GM18511 (cell line): Measurements from ENCODE around the gene SLA2.
"Not testable (repeated sequence)": the region's sequence is repeated elsewhere in the genome, so short reads cannot be mapped to it uniquely, and the experiment has no call there.

Experiments used
- ATAC-seq: cut with Tn5 transposase; IDR thresholded peaks from one replicate; pipeline ENCODE4 v1.9.1; 2021; ENCODE audit warnings: mild to moderate bottlenecking, moderate library complexity; ENCODE audit not compliant: unreplicated experiment

Gene SLA2

DNA sequence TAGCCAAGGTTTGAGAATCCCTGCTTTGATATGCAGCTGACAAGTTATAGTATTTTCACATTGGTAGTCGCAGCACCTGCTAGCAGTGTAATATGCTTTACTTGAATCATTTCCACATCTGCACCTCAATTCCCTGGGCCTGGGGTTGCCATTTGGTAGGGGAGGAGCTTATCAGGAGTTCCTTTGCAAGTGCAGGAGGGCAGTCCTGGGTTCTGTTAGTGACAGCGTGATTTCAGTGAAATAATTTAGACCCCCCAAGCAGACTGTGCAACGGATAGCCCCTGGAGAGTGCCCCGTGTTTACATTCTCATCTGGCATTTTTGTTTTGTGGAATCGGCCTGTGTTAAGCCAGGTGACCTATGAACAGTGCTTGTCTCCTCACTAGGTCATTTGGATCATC is 34.4 kb downstream of the SLA2 start:
- no peak for ATAC-seq

DNA sequence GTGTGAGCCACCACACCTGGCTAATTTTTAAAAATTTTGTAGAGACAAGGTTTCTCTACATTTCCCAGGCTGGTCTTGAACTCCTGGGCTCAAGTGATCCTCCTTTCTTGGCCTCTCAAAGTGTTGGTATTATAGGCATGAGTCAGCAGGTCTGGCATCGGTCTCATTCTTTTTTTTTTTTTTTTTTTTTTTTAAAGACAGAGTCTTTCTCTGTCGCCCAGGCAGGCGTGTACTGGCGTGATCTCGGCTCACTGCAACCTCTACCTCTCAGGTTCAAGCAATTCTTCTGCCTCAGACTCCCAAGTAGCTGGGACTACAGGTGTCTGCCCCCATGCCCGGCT is 37.6 kb downstream of the SLA2 start:
- not testable (repeated sequence) for ATAC-seq

DNA sequence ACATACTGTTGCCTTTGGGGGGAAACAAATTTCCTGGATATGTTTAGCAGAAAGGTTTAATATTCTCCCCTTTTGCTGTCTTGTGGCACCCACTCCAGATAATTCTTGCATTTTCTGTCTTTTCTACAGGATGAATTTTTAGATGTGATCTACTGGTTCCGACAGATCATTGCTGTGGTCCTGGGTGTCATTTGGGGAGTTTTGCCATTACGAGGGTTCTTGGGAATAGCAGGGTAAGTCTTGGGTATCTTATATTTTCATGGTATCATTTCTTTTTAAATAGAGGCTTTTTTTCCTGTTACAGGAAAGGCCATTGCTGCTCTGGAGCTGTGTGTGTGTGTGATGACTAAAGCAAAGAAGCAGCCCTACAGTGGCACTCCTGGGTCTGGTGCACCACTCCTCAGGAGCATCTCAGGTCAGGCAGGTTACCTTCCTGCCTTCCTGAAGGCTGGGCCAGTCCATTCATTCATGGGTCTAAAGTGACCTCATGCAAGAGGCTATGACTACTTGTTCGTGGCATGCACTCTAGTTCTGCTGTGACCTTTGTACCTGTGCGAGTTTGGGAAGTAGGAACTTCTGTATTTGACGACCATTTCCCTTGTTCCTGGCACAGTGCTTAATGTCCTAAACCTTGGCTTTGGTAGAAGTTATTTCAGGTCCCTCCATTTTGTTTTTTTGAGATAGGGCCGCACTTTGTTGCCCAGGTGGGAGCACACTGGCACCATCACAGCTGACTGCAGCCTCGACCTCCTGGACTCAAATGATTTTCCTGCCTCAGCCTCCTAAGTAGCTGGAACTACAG is 38.2 kb downstream of the SLA2 start:
- no peak for ATAC-seq

DNA sequence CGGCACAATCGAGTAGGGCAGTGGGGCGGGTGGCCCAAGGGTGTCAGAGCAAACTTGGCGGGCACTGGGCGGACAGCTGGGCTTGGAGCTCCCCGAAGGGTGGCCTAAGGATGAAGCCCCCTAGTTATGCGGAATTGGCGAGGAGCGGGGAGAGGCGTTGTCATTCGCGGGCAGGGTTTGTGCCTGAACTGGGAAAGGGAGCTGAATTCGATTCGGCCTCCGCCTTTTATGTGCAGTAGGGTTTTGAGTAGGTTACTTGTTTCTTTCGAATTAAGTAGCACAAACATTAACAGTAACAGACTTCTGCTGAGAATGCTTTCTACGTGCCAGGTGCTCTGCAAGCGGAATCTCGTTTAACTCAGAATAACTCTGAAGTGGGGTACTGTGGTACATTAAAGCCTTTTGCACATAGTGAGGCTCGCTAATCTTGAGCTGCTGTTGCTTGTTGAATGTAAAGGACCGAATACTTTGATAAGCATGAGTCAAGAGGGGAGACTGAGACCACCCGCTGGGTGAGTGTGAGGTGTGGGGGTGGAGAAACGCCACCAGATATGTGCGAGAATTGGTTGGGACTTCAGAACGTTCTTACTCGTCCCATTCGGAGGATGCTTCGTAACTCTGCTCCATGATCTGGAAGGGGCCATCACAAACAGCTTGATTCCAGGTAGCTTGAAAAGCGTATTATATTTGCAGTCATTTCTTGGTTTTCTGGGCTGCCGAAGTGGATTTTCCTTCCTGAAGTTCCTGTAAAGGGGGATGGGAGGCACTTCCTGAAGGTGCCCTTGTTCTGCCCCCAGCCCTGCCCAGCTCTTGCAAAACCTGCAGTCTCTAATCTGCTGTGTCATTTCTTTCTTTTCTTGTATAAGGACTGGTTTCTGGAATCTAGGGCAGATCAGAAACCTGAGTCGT is 39.6 kb downstream of the SLA2 start:
- ATAC-seq = no peak

DNA sequence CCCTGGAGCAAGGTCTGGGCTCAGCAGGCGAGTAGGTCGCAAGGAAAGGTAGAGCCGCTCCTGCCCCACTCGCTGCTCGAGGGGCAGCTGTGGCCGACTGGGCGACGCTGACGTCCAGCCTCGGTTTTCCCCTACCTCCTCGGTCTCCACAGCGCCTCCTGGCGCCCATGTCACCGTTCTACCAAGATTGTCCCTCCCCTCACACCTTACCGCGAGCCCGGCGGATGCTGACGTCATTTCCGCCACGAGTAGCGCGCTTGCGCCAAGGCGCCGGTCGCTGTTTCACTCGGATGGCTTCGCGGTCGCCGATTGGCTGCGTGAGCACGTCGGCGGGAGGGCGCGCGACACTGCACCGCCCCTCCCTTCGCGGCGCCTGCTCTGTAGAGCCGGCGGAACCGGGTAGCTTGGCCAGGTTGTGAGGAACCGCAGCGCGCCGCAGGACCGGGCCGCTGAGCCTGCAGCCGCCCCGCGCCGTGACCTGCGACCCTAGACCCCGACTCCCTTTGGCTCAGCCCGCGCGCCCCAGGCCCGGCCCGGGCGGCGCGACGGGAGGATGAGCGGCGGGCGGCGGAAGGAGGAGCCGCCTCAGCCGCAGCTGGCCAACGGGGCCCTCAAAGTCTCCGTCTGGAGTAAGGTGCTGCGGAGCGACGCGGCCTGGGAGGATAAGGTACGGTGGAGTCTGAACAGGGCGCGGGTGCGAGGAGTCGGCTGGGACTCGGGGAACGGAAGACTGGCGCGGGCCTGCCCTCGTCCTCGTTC is 40.4 kb downstream of the SLA2 start, which contains the start of gene RAB5IF:
Gene RAB5IF (plus strand): TSS at position 381 of the 759 bp plus-strand sequence. CDS start 173 bp downstream, at position 554.
- peak; percentile 84 for ATAC-seq

DNA sequence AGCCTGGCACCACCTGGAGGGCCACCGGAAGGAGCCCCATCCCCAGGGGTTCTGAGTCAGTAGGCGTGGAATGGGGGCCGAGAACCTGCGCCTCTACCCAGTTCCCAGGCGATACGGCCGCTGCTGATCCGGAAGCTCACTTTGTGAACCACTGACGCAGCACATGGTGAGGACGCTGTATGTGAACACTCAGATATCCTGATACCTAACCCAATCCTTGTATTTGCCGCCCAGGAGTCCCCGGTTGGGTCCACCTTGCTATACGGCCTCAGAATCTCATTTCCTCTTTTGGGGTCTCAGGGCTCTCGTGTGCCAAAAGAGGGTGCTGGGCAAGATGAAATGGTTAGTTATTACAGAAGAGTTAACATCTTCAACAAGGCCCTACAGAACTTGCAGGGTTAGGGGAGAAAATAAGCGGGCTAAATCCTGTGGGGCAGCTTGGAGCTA is 41.0 kb downstream of the SLA2 start:
- peak; percentile 55 for ATAC-seq

DNA sequence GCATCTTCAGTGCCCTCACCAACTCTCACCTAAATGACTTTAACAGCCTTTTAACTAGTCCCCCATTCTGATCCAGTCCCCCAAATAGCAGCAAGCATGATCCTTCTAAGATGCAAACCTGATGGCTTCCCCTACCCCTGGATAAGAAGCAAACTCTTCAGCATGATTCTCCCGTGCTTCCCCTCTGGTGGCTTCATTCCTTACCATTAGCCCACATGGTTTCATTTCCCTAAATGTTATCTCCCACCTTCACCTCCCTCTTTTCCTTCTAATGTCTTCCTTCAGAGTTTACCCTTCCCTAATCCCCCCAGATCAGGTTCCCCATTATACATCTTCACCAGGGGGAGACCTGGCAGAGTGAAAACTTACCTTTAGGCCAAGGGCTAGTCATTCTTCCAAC is 44.5 kb downstream of the SLA2 start:
- no peak for ATAC-seq

DNA sequence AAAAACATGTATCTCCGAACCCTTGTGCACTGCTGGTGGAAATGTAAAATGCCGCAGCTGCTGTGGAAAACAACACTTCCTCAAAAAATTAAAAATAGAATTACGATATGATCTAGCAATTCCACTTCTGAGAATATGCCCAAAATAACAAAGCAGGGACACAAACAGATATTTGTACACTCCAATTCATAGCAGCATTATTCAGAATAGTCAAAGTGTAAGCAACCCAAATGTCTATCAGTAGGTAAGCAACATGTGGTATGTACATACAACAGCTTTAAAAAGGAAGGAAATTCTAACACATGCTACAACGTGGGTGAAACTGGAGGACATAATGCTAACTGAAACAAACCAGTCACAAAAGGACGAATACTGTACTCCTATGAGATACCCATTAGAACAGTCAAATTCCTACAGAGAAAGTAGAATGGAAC is 46.1 kb downstream of the SLA2 start:
- no peak for ATAC-seq

DNA sequence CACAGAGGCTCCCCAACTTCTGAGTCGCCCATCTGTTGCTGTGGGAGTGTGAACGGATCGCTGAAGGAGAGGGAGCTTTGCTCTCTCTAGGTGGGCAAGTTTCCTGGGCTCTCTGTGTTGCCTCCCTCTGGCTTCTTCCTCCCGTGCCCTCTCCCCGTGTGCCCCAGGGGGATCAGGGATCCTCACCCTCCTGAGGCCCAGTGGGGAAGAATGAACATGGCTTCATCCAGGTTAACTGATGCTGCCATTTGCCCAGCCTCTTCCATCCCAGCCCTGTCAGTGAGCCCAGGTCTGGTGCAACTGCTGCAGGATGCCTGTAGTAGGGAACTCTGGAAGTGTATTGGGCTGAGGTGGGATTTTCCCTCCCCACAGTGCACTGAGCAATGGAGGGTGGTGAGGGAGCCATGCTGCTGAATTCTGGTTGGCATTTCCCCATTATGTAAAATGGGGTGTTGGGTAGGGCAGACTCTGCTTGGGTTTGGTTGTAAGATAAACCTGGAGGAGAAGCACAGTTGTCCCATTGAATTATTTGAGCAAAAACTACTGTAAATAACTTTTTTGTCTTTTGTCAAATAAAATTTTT is 52.6 kb downstream of the SLA2 start:
- no peak for ATAC-seq

DNA sequence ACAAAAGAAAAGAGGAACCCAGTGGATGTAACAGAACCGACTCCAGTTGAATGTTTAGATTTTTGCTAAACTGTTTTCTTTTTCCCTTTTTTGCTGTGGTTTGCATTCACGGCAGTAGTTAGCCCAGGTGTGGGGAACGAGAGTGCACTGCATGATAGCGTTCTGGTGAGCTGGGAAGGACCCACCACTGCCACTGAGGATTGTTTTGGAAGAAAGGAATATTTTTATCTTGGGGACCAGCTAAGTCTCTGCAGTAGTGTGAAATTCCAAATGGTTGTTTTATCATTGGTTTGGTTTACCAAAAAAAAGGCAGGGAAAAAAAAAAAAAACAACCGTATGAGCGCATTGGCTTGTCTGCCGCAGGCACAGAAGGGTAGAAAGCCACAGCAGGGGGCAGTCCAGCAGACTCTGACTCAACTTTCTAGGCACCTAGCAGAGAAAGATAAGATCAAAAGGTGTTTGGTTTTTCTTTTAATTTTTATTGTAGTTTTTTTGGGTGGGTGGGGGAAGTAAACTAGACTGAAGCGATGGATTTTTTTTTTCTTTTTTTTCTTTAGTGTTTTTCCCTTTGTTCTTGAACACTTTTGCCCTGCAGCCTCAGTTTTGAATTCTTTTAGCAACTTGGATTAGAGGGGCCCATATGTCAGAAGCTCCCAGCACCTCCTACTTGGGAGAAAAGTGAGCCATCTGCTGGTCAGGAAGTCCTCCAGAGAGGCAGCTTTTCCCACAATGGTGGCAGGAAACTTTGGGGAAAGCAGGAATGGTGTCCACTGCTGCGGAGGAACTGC is 53.9 kb downstream of the SLA2 start:
- no peak for ATAC-seq

DNA sequence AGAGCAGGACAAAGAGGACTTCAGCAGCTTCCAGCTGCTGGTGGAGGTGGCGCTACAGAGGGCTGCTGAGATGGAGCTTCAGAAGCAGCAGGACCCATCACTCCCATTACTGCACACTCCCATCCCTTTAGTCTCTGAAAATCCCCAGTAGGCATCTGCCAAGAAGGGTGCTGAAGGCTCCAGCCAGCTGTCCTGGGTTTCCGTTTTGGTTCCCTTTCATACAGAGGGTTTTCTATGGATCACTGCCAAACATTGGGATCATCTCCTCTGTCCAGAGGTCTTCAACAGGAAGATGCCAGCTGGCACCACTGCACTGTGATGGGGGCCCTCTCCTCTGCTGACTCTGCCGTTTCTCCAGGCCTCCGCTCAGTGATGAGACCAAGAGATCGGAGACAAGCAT is 54.7 kb downstream of the SLA2 start:
- no peak for ATAC-seq

DNA sequence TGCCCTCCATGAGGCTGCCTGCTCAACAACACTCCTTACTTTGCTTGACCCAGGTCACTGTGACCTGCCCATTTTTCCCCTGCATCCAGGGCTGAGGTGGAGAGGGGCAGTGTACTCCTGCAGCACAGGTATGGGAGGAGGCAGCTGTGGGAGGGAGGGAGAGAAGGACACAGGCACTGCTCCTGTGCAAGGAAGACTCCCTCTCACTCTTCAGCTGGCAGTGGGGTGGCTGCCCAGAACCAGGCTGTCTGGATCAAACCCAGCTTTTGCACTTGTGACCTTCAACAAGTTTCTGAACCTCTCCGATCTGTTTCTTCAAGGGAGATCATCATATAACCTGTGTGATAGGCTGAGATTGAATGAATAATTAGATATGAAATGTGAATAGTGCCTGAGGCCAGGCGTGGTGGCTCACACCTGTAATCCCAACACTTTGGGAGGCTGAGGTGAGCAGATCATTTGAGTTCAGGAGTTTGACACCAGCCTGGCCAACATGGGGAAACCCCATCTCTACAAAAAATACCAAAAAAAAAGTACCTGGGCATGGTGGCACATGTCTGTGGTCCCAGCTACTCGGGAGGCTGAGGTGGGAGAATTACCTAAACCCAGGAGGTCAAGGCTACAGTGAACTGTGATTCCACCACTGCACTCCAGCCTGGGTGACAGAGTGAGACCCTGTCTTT is 58.5 kb downstream of the SLA2 start:
- ATAC-seq = no peak

DNA sequence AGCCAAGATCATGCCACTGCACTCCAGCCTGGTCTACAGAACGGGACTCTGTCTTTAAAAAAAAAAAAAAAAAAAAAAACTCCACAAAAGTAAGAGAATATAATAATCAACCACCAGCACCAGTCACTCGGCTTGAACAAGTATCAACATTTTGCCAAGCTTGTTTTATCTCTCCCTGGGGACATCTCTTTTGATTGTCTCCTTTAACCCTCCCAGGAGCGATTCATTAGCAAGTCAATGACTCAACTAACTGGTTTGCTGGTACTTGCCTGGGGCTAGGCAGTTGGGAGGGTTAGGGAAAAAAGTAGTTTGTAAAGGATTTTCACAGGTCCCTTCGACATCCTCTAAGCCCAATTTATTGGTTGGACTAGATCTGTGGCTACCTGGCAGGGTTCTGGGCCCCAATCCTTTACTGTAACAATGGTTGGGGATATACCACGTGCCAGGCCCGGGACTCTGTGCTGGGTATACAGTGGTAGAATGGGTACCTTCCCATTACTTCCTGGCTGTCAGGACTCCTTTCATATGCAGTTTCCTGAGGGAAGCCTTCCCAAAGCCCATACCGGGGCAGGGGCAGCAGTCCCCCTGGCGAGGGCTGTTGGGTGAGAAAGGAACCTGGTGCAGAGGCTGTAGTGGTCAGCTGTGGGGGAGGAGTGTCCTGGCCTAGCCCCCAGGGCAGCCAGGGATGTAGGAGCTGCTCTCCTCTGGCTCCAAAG is 60.4 kb downstream of the SLA2 start:
- ATAC-seq = no peak

DNA sequence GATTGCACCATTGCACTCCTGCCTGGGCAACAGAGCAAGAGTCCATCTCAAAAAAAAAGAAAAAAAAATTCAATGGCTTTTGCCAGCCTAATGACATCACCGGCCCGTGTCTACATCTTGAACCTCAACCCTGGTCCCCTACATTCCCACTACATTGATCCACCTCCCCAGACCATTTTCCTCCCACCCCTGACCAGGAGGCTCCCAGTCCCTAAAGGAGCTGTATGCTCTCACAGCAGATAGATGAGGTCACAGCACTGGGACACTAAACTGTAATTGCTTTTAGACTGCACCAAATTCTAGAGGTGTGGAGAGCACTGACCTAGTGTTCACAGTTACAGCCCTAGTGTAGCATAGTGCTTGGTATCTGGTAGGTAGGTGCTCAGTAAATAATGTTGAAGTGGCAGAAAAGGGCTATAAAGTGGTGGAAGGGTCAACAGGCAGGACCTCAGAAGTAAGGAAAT is 61.9 kb downstream of the SLA2 start:
- no peak for ATAC-seq

DNA sequence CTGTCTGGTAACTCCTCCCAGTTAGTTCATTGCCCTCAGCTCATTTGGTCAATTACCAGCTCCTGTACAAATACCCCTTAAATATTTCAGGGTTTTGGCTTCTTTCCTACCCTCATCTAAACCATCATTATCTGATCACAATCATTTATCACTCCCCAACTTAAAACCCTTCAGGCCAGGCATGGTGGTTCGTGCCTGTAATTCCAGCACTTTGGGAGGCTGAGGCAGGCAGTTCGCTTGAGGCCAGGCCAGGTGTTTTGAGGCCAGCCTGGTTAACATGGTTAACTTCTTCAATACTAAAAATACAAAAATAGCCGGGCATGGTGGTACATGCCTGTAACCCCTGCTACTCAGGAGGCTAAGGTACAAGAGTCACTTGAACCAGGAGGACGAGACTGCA is 63.2 kb downstream of the SLA2 start:
- ATAC-seq = no peak

DNA sequence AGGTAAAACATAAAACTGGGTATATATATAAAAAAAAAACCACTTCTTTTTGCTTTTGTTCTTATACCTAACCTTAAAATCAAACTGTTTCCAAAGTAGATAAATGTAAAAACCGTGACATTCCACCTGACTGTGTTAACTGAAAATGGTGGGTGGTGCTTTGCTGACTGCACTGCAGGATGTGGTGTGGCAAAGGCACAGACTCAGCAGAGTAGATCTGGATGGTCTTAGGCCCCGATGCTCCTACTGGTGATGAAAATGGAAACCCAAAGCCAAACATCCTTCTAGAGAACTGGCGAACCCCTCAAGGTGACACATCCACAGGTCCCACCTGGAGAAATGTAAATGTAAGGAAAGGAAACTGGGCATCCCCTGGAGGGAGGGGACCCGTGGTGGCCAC is 63.7 kb downstream of the SLA2 start:
- no peak for ATAC-seq

DNA sequence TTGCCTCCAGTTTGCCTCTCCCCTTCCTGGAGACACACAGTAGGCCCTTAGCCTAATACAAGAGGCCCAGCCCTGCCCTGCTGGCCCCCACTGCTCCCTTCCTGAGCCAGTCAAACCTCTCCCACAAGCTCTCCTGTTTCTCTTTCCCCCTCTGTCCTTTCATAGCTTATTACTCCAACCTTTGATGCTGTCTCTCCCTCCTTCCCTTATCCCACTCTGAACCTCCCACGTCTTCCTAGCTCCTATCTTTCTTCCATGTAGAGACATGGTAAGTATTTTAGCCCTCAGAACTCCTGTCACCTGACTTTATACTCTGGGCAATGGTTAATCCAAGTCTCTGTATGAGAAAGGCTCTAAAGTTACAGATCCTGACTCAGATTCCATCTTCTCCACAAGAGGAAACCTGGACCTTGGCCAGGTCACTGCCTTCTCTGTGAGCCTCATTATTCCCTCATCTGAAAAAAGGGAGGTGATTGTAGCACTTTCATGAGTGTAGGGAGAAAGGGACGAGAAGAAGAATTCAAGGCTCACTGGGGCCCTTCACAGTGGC is 65.9 kb downstream of the SLA2 start:
- ATAC-seq = no peak

DNA sequence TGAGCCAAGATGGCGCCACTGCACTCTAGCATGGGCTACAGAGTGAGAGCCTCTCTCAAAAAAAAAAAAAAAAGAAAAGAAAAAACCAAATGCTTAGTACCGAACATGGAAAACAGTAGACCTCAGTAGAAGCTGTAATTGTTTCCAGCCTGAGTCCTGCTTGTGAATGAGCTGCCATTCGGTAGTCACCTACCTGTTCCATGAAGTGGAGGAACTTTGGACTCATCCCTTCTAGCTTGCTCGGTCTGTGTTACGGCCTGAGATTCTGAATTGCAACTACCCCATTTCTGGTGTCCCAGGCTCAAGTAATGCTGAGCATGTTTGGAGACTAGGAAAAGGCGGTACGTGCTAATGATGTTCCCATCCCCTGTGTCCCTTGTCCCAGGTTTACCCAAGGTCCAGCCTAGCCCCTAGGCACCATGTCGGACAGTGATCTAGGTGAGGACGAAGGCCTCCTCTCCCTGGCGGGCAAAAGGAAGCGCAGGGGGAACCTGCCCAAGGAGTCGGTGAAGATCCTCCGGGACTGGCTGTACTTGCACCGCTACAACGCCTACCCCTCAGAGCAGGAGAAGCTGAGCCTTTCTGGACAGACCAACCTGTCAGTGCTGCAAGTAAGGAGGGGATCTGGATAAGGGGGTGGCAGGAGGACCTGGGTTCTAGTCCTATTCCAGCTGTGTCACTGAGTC is 67.5 kb downstream of the SLA2 start:
- ATAC-seq = no peak
